ENCODE data around the gene CCDC3.

DNA sequence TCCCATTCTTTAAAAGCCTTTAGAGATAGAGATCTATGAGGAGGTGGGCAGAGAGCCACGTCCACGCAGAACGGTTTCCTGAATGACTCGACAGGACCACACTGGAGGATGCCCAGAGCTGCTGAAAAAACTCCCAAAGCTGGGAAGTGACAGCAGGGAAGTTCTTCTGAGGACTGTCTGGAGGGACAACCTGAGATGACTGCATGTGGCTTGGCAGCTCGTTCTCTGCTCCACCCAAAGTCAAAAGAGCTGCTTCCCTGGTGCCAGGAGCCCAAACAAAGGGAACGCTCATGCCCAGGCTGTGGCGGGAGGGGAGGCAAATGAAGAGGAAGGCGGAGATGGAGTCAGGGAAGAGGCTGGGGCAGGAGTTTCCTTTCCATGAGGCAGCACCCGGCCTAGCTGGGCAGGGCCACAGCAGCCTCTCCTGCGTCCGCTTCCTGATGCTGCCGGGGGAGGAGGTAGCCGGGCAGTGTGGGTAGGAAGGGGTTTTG is 95.4 kb downstream of the CCDC3 start:
- TF ChIP-seq, protein P1, sequence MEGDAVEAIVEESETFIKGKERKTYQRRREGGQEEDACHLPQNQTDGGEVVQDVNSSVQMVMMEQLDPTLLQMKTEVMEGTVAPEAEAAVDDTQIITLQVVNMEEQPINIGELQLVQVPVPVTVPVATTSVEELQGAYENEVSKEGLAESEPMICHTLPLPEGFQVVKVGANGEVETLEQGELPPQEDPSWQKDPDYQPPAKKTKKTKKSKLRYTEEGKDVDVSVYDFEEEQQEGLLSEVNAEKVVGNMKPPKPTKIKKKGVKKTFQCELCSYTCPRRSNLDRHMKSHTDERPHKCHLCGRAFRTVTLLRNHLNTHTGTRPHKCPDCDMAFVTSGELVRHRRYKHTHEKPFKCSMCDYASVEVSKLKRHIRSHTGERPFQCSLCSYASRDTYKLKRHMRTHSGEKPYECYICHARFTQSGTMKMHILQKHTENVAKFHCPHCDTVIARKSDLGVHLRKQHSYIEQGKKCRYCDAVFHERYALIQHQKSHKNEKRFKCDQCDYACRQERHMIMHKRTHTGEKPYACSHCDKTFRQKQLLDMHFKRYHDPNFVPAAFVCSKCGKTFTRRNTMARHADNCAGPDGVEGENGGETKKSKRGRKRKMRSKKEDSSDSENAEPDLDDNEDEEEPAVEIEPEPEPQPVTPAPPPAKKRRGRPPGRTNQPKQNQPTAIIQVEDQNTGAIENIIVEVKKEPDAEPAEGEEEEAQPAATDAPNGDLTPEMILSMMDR (conservative IDR thresholded peaks at IDR 0.05; ENCODE audit: low read depth, low read length), result no peak
- TF ChIP-seq EZH2 (IDR thresholded peaks at IDR 0.05; ENCODE audit: low read length, unreplicated experiment), result no peak
